Measurements from ENCODE around the gene ZYG11B.
"Not testable (repeated sequence)": the region's sequence is repeated elsewhere in the genome, so short reads cannot be mapped to it uniquely, and the experiment has no call there.

The ZYG11B gene

DNA sequence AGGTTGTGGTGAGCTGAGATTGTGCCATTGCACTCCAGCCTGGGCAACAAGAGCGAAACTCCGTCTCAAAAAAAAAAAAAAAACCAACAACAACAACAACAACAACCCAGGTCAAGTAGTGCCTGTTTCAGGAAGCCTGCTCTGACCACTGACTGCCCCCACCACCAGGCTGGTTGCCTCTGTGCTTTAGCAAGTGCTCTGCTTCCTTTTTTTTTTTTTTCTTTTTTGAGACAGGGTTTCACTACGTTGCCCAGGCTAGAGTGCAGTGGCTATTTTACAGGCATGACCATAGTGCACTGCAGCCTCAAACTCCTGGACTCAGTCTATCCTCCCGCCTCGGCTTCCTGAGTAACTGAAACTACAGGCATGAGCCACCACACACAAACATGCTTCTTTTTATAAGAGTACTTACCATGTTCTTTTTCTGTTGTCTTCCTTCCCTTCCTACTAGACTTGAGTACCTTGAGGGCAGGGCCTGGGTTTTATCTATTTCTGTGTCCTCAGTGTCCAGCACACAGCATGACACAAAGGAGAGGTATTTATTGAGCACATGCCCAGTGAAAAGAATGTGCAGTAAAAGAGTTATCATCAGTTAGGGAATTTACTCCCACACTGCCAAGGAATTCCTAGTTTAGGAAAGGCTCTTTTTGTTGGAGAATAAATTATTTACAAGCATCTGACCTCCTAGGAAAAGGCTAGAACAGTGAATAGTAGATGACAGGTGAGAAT is 18.2 kb upstream of the ZYG11B start:
- peak; percentile 71 for DNase-seq (ENCODE audit: low spot score)

DNA sequence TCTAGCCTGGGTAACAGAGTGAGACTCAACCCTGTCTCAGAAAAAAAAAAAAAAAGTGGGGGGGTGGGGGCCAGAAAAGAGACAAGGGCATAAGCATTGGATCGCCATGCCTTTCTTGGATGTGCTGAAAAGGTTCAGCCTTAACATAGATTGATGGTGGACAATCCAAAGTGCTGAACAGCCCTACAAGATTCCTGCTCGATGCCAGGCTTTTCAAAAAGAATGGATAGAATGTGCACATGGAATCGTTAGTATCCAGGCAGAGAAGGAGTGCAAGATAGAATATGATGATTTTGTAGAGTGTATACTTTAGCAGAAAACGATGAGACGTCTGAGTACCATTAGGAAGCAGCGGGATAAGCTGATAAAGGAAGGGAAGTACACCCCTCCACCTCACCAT is 17.2 kb upstream of the ZYG11B start:
- no peak for DNase-seq (ENCODE audit: low spot score)

DNA sequence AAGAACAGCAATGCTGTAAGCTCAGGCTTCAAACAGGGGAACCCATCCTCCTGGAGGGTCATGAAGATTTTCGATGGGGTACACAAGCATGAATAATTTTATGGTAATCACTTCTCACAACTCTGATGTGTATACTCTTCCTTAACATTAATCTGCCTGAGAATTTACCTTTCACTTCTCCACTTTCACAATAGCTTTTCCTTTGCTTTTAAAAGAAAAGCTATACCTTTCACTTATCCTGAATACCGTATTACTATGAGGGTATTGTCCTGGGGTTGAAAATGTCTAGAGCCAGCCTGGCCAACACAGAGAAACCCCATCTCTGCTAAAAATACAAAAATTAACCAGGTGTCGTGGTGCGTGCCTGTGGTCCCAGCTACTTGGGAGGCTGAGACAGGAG is 12.7 kb upstream of the ZYG11B start:
- DNase-seq (ENCODE audit: low spot score), result no peak

DNA sequence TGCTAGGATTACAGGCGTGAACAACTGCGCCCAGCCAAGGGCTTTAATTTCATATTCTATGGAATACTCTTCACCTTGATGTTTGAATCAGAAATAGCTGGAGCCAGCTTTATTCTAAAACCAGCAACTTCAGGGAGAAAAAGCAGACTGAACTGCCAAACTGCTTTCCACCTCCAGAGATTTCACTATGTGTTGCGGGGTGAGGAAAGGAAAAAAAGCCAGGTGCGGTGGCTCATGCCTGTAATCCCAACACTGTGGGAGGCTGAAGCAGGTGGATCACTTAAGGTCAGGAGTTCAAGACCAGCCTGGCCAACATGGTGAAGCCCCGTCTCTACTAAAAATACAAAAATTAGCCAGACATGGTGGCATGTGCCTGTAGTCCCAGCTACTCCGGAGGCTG is 11.0 kb upstream of the ZYG11B start:
- not testable (repeated sequence) for DNase-seq (ENCODE audit: low spot score)

DNA sequence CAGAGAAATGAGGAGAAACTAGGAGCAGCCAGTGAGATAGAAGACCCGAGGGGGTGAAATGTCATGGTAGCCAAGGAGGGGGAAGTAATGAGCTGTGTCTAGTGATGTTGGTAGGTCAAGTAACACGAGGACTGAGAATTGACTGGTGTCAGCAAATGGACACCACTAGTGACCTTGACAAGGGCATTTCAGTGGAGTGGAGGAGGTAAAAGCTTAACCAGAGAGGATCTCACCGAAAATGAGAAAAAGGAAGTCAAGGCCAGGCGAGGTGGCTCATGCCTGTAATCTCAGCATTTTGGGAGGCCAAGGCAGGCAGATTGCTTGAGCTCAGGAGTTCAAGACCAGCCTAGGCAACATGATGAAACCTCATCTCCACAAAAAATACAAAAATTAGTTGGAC is 3.0 kb upstream of the ZYG11B start:
- no peak for DNase-seq (ENCODE audit: low spot score)

DNA sequence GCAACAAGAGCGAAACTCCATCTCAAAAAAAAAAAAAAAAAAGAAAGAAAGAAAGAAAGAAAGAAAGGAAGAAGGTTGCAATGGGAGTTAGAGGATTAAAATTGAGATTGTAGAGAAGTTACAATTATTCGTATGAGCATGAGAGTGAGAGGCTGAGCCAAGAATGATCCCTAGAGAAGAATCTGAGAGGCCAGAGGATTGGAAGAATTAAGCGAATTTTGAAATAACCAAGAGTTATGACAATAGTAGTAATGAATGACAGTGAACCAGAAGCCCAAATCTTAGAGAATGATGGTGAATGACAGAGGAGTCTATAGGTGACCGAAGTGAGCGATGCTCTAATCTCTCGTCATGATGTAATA is 369 bp upstream of the ZYG11B start:
- DNase-seq (ENCODE audit: low spot score), result no peak

DNA sequence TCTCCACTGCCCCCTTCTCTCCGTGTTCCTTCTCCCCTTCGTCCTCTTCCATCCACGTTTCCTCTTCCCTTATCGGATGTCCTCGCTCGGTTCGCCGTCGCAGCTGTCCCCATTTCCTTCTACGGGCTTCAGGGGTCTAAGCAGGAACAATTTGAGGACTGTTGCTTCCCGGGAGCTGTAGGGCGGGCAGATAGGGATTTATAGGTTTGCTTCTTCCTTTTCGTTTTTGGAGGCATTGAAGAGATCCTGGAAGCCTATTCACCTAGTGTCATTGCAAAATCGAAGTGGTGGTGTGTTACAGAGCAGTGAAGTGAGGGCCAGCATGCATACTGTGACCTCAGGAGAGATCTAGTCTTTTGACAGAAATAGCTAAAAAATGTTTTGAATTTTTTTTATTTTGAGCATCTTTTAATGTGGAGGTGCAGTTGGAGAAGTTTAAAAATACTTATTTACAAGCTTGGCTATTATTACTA is 897 bp downstream of the ZYG11B start:
- DNase-seq (ENCODE audit: low spot score), result no peak

DNA sequence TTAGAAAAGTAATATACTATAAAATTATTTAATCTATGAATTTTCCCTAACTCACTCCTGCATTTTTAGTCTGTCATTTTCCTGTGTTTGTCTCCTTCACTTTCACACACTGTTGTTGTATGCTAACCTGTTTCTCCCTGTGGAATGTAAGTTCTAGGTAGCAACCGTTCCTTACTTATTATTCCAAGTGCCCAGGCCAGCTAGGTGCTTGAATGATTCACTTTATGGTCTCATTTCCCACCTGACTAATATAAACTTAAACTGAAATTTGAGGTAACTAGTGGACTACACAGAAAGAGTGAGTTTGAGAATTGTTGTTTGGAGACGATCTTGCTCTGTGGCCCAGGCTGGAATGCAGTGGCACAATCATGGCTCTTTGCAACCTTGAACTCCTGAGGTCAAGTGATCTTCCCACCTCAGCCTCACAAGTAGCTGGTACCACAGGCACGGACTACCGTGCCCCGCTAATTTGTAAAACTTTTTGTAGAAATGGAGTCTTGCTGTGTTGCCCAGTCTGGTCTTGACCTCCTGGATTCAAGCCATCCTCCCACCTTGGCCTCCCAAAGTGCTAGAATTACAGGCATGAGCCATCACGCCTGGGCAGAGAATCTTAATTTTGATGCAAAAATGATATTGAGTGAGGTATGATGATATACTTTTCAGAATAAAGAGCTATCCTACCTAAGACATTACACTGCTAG is 1.9 kb downstream of the ZYG11B start:
- no peak for DNase-seq (ENCODE audit: low spot score)

DNA sequence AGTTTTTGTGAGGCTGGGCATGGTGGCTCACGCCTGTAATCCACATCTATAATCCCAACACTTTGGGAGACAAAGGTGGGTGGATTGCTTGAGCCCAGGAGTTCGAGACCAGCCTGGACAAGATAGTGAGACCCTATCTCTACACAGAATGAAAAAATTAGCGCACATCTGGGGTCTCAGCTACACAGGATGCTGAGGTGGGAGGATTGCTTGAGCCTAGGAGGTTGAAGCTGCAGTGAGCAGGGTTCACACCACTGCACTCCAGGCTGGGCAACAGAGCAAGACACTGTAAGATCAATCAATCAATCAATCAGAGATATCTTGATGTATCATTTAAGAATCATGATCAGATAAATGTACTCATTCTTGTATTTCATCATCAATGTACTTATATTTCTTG is 7.1 kb downstream of the ZYG11B start:
- no peak for DNase-seq (ENCODE audit: low spot score)

DNA sequence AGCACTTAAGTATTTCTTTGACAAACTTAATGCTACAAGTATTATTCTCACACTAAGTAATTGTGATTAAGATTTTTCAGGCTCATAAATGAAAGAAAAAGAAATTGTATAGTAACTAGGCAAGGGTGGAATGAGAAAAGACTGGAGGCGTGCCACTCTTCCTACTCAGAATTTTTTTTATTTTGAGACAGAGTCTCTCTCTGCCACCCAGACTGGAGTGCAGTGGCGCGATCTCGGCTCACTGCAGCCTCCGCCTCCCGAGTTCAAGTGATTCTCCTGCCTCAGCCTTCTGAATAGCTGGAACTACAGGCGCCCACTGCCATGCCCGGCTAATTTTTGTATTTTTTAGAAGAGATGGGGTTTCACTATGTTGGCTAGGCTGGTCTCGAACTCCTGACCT is 9.1 kb downstream of the ZYG11B start:
- not testable (repeated sequence) for DNase-seq (ENCODE audit: low spot score)

DNA sequence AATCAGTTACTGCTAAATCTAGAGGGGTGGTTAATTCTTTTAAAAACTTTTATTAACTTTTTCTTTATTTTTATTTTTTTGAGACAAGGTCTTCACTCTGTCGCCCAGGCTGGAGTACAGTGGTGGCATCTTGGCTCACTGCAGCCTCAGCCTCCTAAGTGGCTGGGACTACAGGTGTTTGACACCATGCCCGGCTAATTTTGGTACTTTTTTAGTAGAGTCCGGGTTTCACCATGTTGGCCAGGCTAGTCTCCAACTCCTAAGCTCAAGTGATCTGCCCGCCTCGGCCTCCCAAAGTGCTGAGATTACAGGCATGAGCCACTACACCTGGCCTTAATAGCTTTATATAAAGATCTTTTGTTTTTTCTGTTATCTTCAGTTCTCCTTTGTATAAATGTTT is 11.9 kb downstream of the ZYG11B start:
- no peak for DNase-seq (ENCODE audit: low spot score)

DNA sequence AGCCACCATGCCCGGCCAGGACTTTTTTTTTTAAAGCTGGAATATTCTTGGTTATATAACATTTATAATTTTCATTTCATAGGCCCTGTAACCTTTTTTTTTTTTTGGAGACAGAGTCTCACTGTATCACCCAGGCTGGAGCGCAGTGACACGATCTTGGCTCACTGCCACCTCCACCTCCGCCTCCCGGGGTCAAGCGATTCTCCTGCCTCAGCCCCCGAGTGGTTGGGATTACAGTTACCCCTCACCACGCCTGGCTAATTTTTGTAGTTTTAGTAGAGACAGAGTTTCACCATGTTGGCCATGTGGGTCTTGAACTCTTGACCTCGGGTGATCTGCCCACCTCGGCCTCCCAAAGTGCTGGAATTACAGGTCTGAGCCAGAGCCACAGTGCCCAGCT is 12.6 kb downstream of the ZYG11B start:
- DNase-seq (ENCODE audit: low spot score), result no peak

DNA sequence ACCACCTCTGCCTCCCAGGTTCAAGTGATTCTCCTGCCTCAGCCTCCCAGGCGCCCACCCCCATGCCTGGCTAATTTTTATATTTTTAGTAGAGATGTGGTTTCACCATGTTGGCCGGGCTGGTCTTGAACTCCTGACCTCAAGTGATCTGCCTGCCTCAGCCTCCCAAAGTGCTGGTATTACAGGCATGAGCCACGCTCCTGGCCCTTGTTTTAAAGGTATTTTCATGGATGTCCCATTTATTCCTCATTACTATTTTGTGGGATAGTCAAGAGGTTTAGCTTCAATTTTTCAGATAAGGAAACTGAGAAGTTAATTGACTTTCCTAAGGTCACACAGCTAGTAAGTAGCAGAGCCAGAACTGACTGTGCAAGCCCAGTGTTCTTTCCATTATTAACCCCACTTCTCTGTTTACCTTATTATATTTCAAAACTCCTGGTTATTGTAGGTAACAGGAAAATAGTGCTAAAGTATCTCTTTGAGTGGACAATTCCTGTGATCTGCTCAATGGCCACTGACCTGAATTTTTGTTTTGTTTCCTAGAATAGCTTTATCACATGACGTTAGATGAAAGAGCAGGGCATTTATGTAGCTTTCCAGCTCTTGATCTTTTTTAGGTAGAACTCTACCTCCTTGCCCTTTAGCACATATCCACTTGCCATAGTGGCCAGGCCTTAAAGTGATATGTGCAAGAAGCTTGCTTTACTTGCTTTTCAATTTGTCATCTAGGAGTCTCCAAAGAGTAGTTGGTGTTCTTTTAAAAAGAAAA is 13.6 kb downstream of the ZYG11B start:
- DNase-seq (ENCODE audit: low spot score), result no peak

DNA sequence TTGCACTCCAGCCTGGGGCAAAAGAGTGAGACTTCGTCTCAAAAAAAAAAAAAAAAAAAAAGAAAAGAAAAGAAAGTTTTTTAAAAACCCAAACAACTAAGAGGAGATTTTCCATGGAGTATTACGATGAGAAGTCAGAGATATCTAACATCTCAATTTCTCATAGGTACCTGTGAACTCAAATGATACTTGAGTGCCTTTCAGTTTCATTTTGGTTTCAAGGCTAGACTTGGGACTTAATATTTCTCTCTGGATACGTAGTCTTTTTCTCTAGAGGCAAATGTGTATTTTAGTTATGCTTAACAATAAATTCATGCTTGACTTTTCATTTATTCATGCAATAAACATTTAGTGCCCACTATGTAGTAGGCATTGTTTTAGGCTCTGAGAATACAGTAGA is 15.0 kb downstream of the ZYG11B start:
- no peak for DNase-seq (ENCODE audit: low spot score)

DNA sequence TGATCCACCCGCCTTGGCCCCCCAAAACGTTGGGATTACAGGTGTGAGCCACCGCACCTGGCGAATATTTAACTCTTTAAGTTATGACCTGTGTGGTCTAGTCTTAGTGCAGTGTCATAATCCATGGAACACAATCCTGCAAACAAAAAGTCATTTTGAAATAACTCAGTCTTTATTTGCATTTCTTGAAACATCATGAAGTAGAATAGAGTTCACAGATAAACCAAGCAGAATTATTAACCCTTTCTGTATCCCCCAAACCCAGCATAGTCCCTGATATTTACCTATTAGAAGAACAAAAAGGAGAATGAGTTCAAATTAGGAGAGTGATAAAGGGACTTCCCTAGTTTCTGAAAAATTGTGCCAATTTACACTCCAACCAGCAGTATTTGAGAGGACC is 19.9 kb downstream of the ZYG11B start:
- DNase-seq (ENCODE audit: low spot score), result no peak

DNA sequence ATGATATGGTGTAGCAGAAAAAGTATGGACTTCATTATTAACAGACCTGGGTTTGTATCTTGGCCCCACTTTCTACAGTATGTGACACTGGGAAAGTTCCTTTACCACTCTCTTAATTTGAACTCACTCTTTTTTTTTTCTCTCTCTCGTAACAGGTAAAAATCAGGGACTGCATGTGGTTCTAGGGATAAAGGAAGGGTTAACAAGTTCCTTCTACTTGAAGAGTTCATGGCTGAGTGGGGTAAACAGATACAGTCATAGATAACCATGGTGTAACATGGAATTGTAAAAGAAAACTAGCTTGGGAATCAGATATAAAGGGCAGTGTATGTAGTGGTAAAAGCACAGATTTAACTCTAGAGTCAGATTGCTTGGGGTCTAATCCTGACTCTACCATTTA is 21.2 kb downstream of the ZYG11B start:
- no peak for DNase-seq (ENCODE audit: low spot score)

DNA sequence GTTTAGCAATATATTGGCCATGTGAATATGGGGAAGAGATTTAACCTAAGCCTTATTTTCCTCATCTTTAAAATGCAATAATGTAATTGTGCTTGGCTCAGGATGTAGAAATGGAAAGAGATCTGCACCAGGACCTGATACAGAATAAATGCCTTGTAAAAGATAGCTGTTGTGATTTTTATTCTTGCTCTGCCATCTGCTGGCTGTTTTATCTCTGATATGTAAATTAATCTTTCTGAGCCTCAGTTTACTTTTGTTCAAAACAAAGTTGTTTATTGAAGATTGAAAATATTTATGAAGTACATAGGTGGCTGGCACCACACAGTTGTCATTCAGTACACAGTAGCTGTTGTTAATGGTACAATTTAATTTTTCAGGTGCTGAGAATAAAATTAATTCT is 21.9 kb downstream of the ZYG11B start:
- DNase-seq (ENCODE audit: low spot score), result no peak

DNA sequence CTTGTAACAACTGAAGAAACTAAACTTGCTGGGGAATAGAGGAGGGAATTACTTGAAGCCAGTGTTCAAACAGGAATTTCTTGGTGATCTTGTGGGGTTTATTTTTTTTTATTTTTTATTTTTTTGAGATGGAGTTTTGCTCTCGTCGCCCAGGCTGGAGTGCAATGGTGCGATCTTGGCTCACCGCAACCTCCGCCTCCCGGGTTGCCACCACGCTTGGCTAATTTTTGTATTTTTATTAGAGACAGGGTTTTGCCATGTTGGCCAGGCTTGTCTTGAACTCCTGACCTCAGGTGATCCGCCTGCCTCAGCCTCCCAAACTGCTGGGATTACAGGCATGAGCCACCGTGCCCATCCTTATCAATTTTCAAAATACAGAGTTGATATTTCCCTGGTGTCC is 23.2 kb downstream of the ZYG11B start:
- DNase-seq (ENCODE audit: low spot score), result not testable (repeated sequence)

DNA sequence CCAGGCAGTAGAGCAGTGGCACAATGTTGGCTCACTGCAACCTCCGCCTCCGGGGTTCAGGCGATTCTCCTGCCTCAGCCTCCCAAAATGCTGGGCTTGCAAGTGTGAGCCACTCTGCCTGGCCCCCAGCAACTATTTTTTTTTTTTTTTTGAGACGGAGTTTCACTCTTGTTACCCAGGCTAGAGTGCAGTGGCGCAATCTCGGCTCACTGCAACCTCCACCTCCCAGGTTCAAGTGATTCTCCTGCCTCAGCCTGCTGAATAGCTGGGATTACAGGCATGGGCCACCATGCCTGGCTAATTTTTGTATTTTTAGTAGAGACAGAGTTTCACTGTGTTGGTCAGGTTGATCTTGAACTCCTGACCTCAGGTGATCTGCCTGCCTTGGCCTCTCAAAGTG is 23.9 kb downstream of the ZYG11B start:
- DNase-seq (ENCODE audit: low spot score), result not testable (repeated sequence)

DNA sequence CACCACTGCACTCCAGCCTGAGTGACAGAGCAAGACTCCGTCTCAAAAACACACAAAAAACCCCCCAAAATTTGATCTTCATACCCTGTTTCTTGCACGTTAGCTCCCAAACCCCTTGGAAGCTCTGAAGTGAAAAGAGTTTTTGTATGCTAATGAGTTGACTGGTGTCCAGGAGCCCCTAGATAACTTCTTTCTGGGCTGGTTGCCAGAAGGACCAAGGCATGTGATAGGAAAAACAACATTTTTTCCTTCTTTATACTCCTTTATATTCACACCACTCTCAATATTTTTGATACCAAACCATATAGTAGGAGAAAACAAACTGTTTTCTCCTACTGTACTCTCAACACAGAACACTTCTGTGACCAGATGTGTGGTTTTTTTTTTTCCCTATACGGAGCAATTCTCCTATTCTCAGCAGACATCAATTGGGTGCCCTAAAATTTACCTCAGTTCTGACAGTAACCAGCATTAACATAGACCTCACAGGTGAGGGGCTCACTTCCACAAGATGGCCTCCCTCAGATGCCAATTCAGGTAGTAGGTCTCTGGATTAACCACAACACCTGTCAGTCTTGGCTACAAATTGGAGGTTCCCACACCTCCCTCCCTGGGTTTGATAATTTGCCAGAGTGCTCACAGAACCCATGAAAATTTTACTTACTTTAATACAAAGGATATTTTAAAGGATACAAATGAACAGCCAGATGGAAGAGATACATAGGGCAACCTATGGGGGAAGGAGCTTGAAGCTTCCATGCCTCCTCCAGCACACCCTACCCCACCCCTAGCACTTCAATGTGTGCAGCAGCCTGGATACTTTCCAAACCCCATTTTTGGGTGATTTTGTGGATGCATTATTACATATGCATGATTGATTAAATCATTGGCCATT is 25.6 kb downstream of the ZYG11B start:
- no peak for DNase-seq (ENCODE audit: low spot score)

DNA sequence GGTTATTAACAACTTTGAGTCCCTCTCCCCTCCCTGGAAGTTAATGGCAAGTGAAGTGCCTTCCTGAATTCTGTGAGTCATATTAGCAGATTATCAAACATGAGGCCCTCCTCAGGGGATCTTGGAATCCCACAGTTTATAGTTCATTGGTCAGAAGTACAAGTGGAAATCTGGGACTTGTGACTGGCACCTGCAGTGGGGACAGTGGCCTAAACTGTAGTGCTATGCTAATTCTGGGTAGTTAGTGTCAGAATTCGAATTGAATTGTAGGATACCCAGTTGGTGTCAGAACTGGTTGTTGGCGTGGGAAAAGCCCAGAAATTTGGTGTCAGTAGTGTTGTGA is 26.2 kb downstream of the ZYG11B start:
- no peak for DNase-seq (ENCODE audit: low spot score)

DNA sequence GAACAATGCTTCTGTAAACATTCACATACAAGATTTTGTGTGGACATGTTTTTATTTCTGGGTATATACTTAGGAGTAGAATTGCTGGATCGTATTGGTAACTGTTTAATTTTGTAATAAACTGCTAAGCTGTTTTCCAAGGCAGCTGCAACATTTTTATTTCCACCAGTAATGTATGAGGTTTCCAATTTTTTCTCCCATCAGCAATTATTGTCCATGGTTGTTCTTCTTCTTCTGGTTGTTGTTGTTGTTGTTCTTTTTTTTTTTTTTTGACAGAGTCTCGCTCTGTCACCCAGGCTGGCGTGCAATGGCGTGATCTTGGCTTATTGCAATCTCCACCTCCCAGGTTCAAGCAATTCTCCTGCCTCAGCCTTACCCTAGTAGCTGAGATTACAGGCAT is 26.9 kb downstream of the ZYG11B start:
- DNase-seq (ENCODE audit: low spot score), result no peak

All from LoVo (cell line).